ENCODE results near the gene C1orf232. TPM values are rescaled to one million over a fixed set of nuclear protein-coding genes. Genes with fewer than 3 reads are reported as not detected.

C1orf232 gene
- total RNA-seq, 1 experiment from 2014 or later = not detected

DNA sequence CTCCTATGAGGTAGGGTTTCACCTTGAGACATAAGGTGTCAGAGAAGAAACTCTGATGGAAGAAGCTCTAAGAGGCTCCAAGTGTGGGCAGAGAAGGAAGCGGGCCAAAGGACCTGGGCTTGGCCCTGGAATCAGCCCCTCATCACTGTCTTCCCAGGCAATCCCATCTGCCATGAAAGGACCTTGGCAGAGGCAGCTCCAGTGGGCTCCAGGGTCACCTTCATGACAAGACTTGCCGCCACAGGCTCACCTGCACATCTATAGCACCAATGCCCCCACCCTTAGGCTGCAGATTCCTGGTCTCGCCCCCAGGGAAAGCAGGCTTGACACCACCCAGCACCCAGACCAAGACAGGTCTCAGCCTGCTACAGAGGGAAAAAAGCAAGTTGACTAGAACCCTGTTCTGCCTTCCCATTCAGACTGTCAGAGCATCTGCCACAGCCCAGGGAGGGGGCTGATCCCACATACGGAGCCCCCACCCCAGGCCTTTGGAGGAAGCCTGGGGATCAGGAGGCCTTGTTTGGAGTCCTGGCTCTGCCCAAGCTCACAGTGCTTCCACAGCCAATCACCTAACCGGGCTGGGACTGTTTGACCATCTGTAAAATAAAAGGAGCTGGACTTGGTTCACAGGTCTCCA lies 10.4 kb downstream of the C1orf232 start:
- DNase-seq (ENCODE audit: low read depth) = no peak

DNA sequence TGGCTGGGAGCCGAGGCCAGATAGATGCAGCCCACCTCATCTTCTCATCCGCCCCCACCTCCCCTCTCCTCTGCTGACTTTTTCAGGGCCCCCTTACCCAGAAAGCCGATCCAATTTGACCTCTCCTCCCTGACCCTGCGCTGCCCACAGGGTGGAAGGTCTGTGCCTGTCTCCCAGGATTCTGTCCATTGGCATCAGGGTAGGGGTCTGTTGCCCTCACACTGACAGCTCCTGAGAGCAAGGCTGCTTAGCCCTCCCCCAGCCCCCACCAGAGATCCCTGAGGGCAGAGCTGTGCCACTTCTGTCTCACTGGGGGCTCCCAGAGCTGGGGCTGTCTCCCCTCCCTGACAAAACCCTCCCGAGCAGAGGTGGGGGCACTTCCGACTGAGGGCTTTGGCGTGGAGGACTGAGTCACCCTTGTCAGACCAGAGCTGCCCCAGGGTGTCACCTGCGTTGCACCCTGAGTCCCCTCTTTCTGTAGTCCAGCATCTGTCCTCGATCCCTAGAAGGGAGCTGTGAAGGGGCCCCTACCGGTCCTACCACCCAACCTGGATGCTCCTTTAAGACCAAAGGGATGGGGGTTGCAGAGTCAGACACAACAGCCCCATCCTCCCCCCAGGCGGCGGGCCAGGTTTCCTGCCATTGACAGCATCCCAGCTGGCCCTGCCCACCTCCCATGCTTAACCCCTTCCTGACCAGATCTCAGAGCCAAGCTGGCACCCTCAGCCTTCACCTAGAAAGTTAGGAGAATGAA lies 12.3 kb downstream of the C1orf232 start:
- DNase-seq (ENCODE audit: low read depth) = peak; percentile 30

DNA sequence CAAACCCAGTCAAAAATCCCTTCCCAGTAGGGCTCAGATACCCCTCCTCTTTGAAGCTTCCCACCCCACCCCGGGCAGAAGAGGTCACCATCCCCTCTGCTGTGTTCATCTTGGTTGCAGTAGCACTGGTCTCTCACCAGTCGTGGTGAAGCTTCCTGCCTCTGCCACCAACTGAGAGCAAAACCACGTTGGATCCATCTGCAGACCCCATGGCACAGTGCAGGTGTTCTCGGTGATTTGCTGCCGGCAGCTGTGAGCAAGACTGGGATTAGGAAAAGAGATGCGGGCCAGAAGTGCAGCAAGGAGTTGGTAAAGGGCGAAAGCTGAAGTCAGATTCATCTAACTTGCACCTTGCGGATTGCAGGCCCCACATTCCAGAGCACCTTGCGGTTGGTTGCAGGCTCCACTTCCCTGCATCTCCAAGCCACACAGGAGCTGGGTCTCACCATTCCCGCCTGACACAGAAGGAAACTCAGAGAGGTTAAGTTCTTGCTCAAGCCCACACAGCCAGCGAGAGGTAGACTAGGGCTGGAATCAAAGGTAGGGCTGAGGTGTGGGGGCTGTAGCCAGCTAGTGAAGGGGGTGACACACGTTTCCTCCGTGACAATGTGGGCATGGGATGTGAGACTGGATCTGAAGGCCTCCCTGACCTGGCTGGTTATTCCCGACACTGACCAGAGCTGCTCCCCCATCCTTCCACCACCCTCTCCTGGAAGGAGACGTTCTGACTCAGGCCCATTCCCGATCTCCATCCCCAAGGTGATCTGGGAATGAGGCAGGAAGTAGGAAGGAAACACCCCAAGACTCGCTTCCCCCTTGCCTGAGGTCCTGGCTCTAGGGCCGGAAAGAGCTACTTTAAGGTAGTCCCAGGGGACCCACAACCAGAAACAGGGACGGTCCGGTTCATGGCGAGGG lies 13.1 kb downstream of the C1orf232 start:
- no peak for DNase-seq (ENCODE audit: low read depth)

DNA sequence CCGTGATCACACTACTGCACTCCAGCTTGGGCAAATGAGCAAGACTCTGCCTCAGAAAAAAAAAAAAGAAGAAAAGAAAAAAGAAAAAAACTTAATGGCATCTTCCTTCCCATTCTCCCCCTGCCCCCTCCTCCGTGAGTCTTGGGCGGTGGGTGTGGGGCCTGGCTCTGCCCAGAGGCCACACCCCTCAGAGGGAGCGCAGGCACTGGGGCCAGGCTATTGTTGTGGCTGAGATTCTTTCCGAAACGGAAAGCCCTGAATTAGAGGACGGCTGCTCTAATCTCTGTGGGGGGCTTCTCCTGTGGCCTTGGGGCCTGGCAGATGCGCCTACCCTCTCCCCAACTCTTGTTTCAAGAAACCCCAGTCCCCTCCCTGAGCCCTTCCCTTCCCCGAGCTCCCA lies 14.0 kb downstream of the C1orf232 start:
- no peak for DNase-seq (ENCODE audit: low read depth)

DNA sequence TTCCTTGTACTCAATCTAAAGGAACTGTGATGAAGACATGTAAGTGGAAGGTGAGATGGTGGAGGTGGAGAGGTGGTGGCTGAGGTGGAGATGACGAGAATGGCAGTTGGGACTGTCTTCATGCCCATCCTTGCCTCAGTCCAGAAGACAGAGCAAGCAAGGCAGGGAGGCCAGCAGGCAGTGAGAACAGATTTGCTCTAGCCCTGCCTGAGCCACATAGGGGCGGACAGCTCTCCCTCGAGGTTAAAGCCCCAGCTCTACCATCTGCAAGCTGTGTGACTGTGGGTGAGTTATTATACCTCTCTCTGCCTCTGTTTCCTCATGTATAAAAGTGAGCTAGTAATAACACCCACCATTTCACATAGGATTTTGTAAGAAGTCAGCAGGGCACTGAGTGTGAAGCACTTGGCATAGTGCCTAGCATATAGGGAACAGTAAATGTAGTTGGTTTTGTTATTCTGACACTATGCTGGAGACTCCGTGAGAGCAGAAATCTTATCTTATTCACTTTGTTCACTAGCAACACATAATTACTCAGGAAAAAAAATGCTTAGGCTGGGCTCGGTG lies 14.7 kb downstream of the C1orf232 start:
- no peak for DNase-seq (ENCODE audit: low read depth)

DNA sequence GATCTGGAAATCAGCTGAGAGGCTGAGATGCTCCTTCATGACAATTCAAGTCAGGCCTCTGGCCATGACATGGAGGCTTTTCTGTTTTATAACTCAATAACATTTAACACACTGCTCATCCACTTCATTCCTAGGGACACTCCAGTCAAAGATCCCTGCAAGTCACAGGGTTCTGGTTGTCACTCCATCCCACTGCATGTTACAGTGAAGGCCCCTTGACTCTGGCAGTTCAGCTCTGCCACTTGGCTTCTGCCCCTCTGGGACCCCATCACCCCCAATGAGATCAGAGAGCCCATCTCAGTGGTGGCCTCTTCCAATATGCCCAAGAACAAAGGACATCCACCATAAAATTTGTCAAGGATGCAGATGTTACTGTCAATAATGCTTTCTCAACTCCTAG lies 19.9 kb downstream of the C1orf232 start:
- no peak for DNase-seq (ENCODE audit: low read depth)

DNA sequence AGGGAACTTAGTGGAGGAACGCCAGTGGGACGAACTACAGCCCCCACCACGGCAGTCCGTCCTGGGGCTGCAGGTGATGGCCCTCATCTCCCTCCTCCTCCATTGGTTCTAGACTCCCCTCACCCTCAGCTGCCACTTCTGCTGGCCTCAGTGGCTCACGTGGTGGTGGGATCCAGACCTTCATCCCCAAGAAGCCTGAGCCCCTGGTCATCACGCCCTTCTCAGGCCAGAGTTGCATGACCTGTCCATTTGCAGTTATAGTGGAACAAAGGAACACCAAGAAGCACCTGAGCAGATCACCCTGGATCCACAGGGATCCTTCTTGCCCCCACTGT lies 22.8 kb downstream of the C1orf232 start:
- no peak for DNase-seq (ENCODE audit: low read depth)

DNA sequence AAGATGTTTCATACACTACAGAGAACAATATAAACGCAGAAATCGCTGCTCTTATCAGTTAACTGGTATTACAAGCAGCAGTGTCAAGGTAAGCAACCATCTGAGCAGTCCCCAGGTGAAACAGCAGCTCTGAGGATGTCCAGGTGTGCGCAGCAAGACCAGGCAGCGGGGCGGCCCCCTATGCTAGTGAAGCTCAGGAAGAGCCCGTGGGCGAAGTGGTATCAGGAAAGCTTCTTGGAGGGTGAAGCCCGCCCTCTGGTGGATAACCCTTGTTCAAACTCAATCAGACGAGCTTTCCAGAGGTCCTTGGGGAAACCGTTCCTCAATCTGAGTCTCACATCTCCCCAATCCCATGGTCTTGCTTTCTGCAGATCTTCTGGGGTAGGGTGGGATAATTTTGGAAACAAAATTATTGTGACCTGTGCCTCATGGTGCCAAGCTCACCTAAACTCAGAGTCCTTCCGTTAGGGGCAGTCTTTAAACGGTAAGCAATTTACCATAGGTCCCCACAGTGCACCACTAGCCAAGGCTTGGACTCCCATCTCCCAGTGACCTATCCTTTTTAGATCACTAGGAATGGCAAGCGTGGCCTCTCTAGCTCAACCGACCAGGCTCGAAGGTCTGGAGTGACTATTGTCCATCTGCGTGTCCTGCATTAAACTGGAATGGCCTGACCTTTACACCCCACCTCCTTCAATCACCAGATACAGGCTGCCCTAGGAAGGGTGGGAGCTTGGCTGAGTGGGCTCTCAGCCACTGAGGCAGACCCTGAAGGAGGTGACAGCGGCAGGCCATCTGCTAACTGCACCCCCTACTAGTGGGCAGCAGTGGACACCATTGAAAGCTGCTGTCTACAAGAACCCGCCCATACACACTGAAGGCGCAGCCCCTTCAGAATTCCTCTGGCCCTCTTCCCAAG lies 23.5 kb downstream of the C1orf232 start:
- peak; percentile 83 for DNase-seq (ENCODE audit: low read depth)

DNA sequence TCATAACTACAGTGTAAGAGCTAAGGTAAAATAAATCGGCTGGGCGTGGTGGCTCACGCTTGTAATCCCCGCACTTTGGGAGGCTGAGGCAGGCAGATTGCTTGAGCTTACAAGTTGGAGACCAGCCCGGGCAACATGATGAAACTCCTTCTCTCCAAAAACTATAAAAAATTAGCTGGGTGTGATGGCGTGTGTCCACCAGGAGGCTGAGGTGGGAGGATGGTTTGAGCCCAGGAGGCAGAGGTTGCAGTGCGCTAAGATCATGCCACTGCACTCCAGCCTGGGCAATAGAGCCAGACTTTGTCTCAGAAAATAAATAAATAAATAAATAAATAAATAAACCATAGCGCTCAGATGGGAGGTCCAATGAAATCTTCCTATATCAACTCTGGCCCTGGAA lies 26.6 kb downstream of the C1orf232 start:
- no peak for DNase-seq (ENCODE audit: low read depth)

DNA sequence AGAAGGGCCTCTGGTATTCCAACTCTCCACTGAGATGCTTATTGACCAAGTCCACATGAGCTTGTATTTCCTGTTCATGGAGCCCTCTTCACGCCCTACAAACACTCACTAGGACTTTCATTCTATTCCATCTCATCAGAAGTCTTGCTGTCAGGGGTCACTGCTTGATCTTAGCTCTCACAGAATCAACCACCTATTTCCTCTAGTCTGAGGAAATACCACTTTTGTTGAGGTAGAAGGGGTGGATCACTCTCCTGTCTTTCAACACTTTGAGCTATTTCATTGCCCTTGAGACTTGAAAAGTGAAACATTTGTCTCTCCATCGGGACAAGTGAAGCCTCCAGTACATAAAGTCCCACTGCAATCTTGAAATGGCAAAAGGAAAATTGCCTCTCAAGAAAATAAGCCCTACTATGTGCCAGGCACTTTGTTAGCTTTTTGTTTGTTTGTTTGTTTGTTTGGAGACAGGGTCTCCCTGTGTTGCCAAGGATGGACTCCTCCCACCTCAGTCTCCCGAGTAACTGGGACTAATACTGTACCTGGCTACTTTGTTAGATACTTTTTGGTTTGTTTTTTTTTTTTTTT lies 29.7 kb downstream of the C1orf232 start:
- DNase-seq (ENCODE audit: low read depth) = no peak

DNA sequence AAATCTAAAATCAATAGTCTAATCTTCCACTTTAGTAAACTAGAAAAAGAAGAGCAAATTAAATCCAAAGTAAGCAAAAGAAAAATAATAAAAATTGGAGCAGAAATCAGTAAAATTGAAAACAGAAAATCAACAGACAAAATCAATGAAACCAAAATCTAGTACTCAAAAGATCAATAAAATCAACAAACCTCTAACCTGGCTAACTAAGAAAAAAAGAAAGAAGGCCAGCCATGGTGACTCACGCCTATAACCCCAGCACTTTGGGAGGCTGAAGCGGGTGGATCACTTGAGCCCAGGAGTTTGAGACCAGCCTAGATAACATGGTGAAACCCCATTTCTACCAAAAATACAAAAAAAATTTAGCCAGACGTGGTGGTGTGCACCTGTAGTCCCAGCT lies 34.3 kb downstream of the C1orf232 start:
- no peak for DNase-seq (ENCODE audit: low read depth)

DNA sequence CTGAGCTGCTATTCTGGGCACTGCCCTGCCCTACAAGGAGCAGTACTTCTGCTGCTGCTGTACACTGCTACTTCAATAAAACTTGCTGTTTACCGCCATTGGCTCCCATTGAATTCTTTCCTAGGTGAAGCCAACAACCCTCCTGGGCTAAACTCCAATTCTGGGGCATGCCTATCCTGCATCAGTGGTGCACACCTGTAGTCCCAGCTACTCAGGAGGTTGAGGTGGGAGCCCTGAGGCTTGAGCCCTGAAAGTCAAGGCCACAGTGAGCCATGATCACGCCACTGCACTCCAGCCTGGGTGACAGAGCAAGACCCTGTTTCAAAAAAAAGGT lies 36.0 kb downstream of the C1orf232 start:
- DNase-seq (ENCODE audit: low read depth) = no peak

DNA sequence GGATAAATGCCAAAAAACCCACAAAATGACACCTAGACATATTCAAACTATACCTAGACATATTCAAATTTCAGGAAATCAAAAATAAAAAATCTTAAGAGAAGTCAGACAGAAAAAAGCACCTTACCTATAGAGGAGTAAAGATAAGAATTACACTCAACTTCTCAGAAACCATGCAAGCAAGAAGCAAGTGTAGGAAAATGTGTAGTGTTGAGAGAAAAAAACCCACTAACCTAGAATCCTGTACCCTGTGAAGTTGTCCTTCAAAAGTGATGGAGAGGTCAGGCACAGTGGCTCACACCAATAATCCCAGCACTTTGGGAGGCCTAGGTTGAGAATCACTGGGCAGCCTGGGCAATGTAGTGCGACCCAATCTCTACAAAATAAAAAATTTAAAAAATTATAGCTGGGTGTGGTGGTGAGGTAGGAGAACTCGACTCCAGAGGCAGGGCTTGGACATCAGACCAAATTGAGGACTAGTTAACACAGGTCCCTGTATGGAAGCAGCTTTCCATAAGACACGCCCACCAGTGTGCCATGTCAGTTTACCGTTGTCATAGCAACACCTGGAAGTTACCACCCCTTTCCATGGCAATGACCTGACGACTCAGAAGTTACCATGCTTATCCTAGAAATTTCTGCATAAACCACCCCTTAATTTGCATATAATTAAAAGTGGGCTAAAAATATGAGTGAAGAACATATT lies 36.5 kb downstream of the C1orf232 start:
- DNase-seq (ENCODE audit: low read depth) = peak; percentile 55

DNA sequence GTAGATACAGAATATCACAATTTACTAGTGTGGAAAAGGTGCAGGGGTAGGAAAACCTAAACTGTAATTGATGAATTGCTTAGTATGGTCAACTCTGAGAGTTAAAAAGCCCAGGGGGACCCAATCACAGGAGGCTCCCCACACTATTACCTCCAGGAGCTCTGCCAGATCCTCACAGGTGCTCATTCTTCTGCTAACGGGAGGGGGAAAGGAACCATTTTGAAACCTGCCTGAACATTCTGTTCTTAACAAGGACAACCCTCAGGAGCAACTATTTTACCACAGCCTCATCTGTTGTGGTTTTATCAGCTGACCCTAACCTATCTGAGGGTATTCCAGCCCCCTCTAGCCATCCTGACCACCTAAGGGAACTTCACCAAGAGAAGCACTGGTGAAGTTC lies 38.1 kb downstream of the C1orf232 start:
- no peak for DNase-seq (ENCODE audit: low read depth)

DNA sequence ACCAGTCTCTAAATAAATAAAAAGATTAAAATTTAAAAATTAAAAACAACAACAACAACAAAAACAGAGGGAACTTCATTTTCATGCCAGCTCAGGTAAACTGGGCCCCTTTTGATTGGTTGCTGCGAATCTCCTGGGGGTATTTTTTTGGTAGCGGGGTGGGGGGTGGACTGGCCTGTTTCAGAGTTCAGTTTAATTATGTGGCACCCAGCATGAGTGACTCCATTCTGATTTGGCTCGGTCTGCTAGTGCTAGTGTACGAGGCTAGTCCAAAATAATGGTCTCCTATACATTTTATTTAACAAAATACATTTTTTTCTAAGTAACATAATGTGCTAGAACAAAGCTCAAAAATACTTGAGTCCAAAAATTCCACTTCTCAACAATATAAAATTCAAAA lies 39.0 kb downstream of the C1orf232 start:
- DNase-seq (ENCODE audit: low read depth) = no peak

DNA sequence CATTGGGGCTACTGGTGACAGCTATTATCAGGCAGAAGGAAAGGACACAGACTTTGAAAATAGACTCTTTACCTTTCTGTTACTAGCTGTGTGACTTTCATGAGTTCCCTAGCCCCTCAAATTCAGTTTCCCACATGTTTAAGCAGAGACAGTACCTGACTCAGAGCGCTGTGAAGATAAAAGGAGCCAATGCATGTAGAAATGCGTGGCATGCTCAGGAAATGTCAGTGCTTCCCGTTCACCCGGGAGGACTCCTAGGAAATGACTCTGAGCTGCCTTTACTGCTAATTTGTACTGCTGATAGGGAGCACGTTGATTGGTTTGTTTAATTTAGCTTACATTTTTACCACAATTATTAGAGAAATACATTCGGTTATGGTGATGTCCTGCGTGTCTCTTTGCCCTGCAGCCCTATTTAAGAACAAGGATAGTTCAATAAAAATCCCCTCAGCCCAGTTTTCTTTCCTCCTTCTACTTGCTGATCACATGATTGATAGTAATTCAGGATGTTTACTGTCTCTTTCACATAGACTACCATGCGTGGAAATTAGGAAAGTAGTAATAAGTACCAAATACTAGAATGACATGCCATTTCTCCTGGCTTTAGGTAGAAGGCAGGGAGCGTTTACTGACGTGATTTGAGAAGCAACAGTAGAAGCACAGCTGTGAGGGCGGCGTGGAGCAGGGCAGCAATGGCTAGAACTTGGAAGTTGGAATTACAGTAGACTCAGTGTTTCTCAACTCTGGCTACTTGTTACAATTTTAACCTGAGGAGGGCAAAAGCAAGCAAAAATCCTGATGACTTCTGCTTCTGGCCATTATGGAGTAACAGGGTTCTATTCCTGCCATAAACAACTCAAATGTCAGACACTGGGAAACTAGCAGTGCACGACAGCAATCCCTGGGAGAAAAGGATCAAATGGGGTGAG lies 41.3 kb downstream of the C1orf232 start:
- DNase-seq (ENCODE audit: low read depth) = no peak

DNA sequence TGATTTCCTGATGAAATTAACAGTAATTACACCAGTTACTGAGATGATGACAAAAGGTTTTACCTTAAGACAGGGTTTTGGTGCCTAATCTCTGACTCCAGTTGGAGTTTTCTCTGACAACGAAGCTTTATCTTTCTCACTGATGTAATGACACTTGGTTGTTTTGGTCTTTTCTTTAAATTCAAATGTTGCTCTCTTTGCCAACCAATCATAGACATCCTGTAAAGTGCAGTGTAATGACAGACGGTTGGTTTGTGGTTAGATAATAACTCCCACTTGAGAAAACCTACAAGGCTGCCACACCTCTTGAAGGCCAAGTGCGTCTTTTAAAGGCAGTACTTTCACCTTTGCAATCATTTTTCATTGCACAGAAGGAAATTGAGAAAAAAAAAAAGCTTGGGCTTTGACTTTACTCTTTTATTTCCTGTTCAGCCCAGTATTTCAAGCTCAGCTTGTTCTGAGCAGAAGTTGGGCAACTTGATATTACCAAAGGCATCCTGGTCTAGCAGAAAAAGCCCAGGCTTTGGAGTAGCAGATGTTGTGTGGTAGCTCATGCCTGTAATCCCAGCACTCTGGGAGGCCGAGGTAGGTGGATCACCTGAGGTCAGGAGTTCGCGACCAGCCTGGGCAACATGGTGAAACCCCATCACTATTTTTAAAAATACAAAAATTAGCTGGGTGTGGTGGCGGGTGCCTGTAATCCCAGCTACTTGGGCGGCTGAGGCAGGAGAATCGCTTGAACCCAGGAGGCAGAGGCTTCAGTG lies 42.3 kb downstream of the C1orf232 start:
- DNase-seq (ENCODE audit: low read depth) = peak; percentile 87

DNA sequence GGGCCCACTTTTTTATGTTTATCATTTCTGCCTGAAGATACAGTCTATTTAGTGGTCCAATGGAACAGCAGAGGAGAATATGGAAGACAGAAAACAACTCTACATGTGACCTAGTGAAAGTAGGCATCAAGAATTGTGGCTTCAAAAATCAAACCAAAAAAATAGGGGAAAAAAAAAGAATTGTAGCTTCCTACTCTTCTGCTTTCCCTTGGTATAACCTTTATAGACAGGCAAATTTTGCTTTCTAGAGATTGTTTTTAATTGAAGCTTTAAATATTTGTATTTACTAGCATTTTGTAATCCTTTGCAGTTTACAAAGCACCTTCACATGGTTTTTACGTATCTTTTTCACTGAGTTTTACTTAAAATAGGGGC lies 42.8 kb downstream of the C1orf232 start:
- DNase-seq (ENCODE audit: low read depth) = no peak

DNA sequence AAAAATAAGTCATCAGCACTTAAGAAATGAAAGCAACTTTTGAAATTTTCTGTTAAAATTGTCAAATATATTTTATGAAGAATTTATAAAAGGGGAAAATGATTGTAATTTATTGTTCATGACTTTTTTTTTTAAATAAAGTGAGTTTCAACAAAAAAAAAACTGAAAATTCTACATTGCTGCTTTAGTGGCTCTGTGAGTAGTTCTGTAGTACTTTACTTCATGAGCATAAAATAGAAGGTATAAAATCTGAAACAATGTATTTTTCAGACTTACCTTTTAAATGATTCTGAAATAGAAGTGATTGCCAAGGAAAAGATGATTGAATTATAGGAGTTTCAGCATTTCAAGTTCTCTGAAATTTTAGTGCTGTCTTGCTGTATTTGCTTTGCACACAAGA lies 43.4 kb downstream of the C1orf232 start:
- DNase-seq (ENCODE audit: low read depth) = no peak

Data from M059J (cell line).